Hepatocyte (in vitro differentiated cells): ENCODE results near the gene HMGCL.

Source experiments
- EZH2 ChIP-seq: fragments of 200-600 bp; sonication (generic); IDR thresholded peaks from 2 replicates; pipeline ENCODE4 v1.6.1; 2016; ENCODE audit warnings: antibody characterized with exemption, mild to moderate bottlenecking, borderline replicate concordance
- TF ChIP-seq, protein P1 (sequence below): fragments of 200-600 bp; sonication (generic); IDR thresholded peaks from 2 replicates; pipeline ENCODE4 v1.5.1; 2016; ENCODE audit warnings: antibody characterized with exemption, mild to moderate bottlenecking; ENCODE audit not compliant: poor library complexity

- no peak for TF ChIP-seq EZH2
- TF ChIP-seq, protein P1, sequence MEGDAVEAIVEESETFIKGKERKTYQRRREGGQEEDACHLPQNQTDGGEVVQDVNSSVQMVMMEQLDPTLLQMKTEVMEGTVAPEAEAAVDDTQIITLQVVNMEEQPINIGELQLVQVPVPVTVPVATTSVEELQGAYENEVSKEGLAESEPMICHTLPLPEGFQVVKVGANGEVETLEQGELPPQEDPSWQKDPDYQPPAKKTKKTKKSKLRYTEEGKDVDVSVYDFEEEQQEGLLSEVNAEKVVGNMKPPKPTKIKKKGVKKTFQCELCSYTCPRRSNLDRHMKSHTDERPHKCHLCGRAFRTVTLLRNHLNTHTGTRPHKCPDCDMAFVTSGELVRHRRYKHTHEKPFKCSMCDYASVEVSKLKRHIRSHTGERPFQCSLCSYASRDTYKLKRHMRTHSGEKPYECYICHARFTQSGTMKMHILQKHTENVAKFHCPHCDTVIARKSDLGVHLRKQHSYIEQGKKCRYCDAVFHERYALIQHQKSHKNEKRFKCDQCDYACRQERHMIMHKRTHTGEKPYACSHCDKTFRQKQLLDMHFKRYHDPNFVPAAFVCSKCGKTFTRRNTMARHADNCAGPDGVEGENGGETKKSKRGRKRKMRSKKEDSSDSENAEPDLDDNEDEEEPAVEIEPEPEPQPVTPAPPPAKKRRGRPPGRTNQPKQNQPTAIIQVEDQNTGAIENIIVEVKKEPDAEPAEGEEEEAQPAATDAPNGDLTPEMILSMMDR, result no peak
These were observed at the start of gene HMGCL for GRCh38 chr1:23825076-23825761.
